HG03342 (cell line): Measurements from ENCODE around the gene AGPAT1.
A peak's percentile ranks its signal among the peaks of the same experiment; 100 is the strongest.
"Not testable (repeated sequence)": the region's sequence is repeated elsewhere in the genome, so short reads cannot be mapped to it uniquely, and the experiment has no call there.

Experiments
- ATAC-seq: cut with Tn5 transposase; IDR thresholded peaks from one replicate; pipeline ENCODE4 v1.9.1; 2021; ENCODE audit warnings: mild to moderate bottlenecking, moderate library complexity; ENCODE audit not compliant: unreplicated experiment

Gene AGPAT1

DNA sequence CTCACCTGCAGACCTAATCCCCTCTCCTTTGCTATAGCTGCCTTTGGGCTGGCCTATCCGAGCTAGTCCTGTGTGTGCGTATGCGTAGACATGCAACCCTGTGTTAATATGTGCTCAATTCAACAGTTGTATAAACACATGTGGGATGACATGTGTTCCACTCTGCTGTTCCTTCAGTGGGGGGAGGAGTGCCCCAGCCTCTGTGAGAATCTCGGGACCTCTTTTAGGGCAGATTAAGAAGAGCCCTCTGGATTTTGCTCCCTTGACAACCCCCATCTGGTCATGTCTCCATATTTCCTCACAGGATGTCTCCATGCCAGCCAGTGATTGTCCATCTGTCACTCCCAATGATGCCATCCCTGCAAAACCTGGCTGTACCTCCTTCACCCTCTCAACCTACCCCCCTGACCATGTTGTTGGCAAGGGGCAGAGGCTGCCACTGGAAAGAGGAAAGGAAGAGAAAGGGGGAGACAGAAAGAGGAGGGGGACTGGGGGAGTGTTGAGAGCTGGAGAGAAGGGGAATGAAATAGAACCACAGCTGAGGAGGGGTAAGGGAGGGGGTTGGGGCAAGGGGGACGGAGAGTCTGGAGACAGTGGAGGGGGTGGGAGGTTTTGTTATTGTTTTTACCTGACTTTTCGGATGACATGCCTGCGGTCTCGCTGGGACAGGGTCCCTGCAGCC is 24.6 kb downstream of the AGPAT1 start:
- ATAC-seq, result no peak

DNA sequence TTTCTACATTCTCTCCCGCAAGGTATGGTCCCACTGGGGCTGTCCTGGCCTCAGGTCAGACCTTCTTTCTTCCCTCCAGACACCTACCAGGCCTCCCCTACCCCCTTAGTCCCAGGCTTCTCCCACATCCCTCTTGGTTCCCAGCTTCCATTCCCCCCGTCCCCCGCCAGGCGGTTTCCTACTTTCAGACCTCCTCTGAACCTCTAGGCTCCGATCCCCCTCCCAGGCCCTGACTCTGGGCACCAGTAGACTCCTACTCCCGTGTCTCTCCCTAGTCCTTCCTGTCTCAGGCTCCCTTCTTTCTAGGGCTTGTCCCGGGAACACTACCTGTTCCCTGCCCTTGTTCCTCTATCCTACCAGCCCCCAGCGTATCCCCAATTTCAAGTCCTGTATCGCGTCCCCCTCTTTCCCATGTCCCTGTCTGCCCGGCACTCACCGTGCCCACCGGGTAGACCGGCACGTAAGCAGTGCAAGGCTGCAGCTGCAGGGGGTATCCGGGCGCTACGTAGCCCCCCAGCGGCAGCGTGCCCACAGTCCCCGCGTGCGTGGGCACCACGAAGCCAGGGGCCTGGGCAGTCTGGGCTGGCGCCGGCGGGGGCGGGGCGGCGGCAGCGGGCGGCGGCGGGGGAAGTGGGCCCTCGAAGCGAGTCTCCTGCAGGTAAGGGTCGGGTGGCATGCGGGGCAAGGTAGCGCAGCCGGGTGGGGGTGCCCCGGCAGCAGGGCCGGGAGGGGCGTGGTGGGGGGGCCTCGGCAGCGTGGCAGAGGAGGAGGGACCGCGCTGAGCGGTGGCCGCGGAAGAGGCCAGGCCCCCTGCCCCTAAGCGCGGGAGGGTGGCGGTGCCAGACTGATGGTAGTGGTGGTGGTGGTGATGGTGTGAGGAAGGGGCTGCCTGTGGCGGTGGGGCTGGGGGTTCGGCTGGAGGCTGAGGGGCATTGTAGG is 25.7 kb downstream of the AGPAT1 start:
- ATAC-seq, result no peak

DNA sequence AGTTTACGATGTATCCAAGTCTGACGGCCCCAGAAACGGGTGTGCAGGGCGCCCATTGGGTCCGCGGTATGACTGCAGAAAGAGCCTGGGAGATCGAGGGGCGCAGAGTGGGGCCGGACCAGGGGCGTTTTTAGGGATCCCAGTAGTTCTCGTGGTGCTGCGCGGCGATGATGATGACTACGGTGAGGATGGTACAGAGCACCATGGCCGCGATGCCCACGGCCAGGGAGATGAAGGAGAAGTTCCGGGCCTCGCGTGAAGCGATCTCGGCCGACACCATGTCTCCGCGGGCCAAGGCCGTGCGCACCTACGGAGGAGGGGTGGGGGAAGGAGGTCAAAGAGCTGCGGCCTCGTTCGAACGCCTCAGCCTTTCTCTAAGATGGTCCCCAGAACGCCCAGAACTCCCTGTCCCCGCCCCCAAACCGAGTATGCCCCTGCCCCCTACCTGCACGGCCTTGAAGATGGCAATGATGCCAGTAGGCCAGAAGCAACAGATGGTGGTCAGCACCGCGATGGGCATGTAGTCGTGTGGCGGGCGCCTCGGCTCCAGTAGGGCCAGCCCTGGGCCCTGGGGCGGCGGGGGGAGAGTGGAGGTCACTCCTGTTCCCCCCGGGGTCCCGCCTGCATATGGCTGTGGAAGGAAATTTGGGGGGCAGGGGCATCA is 26.7 kb downstream of the AGPAT1 start:
- no peak for ATAC-seq

DNA sequence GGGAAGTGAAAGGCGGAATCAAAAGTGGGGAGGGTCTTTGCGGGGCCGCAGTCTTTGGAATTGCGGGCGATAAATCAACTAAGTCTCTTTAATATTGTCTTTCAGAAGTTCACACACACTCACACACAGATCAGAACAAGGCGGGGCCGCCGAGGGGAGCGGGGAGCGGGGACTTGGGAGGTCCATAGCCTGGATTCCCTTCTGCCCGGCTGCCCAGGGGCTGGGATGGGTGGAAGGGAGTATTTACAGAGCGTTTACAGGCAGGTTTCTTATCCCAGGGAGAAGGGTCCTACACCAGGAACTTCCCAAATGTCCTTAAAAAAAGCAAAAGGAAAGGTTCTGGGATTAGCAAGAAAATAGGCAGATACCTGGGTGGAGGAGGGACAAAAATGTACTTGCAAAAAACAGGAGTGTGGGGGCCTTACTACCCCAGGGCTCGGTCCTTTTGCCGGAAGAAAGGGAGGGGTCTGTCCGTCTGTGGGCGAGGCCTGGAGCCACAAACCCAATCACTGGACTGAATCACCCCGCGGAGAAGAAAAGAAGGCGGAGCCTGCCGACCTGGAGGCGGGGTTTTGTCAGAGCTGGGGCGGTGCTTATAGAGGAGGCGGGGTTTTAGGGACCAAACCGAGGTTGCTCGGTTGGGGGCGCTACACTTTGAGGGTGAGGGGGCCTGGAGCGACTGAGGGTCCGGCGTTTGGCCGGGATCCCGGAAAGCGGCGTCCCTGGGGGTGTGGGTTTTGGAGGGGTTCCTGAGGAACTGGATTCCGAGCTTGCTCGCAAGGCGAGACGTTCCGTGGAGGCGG is 27.4 kb downstream of the AGPAT1 start:
- ATAC-seq, result no peak

DNA sequence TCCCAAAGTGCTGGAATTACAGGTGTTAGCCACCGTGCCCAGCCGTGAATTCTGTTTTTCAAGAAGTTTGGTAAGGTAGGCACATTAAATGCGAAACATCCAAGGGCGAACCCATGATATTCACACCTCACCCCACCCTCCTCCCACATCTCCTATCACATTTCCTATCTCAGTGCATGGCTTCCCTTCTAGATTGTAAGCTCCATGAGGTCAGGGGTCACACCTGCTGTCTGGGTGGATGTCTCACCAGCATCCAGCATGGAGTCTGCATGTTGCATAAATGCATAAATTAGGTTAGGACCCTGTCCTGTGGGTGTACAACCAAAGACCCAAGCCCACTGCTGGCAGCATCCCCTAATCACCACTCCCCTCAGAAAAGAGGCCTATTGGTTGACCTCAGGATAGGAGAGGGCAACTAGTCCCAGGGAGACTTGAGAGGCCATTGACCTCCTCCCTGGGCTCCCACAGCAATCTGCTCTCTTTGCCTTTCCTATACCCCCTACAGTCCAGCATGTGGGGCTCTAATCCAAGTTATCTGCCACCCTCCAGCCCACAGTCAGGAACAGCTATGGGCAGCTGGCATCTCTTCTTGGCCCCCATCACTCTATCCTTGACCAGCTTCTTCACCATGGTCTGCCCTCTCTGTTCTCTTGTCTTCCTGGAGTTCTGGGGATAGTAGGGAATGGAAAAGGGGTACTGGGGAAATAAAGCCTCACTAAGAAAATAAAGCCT is 28.3 kb downstream of the AGPAT1 start:
- no peak for ATAC-seq

DNA sequence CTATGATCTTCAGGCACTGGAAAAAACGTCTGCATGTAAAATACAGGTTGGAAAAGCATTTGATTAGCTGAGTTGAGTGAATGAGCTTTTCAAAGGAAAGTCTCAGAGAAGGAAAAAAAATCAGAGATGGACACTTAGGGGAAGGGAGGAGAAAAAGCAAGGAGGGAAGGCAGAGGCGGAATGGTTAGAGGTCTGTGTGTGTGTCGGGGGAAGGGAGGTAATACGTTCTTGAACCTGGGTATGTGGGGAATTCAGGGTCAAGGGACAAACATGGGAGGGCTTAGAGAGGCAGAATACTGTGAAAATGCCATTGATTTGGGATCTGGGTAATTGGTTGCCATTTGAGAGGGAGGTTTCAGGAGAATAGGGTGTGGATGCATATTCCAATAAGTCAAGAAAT is 29.2 kb downstream of the AGPAT1 start:
- no peak for ATAC-seq

DNA sequence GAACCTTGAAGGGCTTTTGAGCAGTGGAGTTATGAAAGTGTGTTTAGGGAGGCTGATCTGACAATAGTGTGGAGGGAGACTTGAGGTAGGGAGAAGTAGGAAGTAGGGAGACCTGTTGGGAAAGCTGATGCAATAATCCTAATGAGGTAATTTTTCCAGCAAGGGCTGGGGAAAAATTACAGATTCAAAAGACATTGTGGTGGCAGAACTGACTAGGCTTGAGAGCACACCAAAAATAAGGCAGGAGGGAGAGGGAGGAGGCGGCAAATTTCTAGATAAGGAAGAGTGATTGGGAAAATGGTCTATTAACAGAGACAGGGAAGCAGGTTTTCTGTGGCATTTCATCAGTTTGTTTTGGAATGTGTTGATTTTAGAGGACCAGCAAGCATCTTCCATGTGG is 29.6 kb downstream of the AGPAT1 start:
- no peak for ATAC-seq

DNA sequence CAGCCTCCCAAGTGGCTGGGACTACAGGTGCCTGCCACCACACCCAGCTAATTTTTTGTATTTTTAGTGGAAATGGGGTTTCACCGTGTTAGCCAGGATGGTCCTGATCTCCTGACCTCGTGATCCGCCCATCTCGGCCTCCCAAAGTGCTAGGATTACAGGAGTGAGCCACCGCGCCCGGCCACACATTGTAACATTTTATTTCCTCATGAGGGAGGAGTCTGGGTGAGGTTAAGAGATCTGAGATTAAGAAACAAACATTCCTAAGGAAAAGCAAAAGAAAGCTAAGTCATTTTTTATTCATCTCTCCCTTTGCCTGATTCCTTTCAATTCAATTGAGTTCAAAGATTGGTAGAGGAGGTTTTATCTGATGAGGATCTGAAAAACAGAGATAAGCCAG is 31.6 kb downstream of the AGPAT1 start:
- not testable (repeated sequence) for ATAC-seq

DNA sequence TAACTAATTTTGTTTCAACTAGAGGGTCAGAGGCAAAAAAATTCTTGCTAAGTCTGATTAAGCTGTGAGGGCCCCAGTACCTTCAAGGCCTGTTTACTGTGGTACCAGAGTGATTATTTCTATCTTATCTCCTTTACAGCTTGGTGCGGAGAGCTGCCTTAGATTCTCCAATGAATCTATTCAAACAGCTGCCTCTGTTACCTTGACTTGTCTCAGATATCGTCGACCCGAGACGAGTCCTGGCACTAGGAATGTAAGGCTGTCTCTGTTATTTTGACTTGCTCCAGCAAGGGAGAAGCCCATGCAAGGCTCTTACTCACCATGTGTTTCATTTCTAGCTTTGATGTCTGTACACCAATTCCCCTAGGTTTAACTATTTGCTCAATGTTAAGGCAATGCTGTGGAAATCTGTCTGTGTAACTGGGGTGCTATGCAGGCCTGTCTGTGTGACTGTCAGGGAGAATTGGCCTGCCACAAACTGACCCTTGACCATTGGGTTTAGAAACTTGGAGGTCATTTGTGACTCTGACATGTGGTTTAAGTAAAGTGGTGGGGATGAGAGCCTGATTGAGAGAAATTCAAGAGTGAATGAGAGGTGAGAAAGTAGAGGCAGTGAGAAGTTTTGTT is 35.4 kb downstream of the AGPAT1 start:
- ATAC-seq, result no peak

DNA sequence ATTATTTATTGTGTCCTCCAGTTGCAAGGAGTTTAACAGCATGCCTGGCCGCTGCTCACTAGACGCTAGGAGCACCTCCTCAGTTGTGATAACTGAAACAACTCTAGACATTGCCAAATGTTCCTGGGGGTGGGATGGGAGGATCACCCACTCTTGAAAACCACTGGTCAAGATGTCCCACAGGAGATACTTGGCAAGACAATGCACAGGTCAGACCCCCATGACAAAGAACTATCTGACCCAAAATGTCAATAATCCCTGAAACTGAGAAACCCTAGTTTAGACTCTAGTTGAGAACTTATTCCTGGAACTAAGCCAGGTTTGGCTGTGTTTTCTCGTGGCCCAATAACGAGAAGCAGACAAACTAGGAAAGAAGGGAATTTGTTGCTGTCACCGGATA is 36.3 kb downstream of the AGPAT1 start:
- ATAC-seq, result no peak

DNA sequence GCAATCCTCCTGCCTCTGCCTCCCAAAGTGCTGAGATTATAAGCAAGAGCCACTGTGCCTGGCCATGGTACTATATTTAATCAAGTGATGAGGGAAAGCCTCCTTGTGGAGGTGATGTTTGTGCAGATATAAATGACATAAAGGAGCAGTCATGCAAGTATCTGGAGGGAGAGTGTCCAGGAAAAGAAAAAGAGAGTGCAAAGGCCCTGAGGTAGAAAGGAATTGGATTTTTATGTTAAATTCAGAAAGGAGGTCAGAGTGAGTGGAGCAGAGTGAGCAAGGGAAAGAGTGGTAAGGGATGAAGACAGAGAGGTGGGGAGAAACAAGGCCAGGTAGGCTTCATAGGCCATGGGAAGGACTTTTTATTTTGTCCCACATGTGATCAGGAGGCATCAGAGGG is 38.4 kb downstream of the AGPAT1 start:
- ATAC-seq, result no peak

DNA sequence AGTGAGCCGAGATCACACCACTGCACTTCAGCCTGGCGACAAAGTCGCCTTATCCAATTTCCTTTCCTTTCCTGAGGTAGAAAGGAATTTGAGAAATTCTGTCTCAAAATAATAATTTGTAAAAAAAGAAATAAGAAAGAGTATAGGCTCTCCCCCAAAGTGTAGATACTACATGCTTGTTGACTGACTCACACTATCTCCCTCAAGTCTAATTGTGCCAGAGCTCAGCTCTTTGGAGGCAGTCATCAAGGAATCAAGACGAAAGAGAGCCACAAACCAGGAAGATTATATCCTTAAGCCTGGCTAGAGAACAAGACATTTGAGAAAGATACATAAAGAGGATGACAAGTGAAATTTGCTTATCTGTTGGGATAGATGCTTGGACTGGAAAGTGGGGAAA is 42.1 kb downstream of the AGPAT1 start:
- ATAC-seq, result no peak

DNA sequence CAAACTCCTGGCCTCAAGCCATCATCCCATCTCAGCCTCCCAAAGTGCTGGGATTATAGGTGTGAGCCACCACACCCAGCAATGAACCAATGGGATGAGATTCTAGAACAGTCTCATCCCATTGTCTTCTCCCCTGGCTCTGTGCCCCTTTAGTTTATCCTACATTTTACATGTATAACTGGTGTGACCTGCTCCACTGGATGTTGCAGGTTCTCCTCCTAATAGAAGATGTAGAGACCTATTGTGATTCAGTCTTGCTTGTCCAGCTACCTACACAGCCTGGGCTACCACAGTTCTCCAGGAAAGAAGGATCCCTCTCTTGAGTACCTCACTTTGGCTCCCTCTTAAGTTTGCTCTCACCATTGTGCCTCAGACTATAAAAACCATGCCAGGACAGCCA is 43.8 kb downstream of the AGPAT1 start:
- no peak for ATAC-seq

DNA sequence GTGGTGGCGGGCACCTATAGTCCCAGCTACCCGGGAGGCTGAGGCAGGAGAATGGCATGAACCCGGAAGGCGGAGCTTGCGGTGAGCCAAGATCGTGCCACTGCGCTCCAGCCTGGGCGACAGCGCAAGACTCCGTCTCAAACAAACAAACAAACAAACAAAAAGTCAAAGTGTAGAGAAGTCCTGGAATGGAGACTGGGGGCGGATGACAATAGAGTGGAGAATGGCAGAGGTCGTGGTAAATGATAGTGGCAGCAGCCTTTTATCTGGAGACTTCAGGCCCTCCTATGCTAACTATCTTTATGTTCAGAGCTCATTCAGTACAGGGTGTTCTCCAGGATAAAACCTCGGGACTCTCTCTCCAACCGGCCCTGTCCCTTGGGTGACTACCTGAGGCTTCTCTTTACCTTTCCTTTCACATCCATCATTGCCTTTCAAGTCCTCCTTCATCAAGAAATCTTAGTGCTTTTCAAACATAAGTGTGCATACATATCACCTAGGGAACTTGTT is 44.4 kb downstream of the AGPAT1 start:
- no peak for ATAC-seq

DNA sequence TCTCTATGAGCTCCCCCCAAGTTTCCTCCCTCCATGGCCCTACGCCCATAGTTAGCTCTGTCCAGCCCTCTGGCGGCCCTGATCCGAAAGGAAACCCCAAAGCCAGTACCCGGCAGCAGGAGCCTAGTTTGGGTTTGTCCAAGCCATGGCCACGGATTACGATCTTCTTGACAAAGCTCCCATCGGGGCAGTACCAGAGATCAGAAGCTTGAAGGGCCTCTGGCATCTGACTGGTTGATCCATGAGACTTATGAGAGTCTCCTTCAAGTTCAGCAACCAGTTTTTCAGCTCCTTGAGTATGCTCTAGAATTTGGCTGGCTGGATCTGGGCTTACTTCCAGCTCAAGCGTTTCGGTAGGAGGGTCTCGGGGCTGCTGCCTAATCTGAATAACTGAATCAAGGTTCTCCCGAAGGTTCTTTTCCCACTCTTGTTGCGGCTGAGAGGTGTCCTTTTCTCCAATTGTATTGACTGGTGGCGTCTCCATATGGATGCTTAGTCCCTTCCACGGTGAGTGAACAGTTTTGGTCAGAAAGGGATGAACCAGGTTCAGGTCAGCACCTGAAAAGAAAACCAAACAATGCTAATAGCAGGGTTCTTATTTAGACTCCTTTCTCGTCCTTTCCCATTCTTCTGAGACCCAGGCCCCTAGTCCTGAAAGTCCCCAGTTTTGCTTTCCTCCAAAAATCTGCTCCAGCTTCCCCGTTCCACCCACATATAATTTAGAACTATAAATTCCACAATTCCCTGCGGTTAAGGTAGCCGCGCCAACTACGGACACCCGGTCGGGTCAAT is 46.4 kb downstream of the AGPAT1 start:
- no peak for ATAC-seq

DNA sequence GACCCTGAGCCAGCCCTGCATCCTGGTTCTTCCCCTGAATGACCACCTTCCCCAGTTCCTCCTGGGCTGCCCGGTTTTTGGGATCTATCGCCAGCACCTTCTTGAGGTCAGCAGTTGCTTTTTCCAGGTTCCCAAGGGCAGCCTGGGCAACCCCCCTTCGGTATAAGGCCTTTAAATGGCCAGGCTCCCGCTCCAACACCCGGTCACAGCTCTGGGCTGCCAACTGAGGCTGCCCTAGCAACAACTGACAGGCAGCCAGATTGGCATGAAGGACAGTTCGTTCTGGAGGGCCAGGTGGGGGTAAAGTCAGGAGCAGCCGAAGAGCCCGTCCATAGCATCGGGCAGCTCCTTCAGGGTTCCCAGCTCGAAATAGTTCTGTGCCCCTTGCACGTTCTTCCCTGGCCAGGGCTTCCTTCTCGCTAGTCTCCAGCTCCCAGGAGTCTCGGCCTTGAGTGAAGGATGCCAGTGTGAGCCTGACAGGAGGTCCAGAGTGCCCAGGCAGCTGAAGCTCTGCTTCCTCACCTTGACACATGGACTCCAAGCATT is 47.1 kb downstream of the AGPAT1 start:
- ATAC-seq, result no peak

DNA sequence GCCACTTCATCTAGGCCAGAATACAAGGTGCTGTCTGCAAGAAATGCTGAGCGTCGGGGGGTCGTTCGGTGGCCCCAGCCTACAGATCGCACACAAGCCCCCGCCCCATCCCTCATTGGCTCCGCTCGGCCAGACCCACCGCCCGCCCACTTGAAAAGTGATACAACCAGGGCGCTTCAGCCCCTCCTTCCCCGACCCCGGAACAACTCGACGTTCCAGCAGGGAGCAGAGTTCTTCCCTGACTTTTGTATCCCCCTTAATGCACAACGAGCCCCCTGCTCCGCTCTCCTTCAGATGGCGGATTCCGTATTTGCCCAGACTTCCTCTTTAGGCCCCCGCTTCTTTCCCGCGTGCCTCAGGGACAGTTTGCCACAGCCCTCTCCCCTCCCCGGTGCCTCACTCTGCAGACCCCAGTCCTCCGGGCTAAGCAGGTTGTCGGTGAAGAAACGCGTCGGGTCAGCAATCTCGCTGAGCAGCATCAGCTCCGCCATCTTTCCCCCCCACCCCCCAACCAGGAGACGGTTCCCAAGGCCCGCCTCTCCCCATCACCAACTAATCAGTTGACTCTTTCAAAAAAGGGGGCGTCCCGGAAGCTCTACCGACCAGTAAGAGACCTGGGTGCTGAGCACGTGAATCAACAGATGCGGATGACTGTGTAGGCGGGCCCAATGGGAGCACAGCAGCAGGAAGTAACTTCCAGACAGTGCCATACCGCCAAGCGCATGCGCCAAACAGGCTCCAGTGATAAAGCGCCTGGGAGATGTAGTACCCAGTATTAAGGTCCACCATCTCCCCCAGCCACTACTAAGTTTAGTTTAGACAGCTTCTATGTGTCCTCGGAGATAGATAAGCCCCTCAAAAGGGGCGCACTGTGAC is 47.9 kb downstream of the AGPAT1 start, which contains the start of gene ATF6B:
Gene ATF6B (minus strand): TSS at position 530 of the 876 bp plus-strand sequence. CDS start 39 bp downstream, at position 491.
- ATAC-seq, result peak; percentile 87

DNA sequence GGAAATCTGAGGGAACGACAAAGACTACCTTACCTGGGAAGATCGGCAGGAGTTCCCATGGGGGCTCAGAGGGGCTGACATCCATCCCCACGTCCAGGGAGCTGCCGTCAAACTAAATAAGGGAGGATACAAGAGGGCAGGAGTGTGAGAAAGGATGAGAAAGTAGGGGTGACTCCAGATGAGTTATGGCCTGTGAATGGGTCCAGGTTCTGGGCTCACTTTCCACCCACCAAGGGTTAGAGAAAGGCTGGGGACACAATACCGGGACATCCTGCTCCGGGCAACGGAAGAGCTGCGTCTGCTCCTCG is 48.5 kb downstream of the AGPAT1 start:
- ATAC-seq, result no peak
